Measurements from ENCODE around the gene PRKX.
"Not testable (repeated sequence)": the region's sequence is repeated elsewhere in the genome, so short reads cannot be mapped to it uniquely, and the experiment has no call there.

PRKX gene

GRCh38 chrX:3697701-3698279 lies 15.7 kb downstream of the PRKX start:
- no peak overlapping the region for H3K4me3 ChIP-seq (ENCODE audit: low read depth, low read length)
- TF ChIP-seq, protein P1, sequence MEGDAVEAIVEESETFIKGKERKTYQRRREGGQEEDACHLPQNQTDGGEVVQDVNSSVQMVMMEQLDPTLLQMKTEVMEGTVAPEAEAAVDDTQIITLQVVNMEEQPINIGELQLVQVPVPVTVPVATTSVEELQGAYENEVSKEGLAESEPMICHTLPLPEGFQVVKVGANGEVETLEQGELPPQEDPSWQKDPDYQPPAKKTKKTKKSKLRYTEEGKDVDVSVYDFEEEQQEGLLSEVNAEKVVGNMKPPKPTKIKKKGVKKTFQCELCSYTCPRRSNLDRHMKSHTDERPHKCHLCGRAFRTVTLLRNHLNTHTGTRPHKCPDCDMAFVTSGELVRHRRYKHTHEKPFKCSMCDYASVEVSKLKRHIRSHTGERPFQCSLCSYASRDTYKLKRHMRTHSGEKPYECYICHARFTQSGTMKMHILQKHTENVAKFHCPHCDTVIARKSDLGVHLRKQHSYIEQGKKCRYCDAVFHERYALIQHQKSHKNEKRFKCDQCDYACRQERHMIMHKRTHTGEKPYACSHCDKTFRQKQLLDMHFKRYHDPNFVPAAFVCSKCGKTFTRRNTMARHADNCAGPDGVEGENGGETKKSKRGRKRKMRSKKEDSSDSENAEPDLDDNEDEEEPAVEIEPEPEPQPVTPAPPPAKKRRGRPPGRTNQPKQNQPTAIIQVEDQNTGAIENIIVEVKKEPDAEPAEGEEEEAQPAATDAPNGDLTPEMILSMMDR (IDR thresholded peaks at IDR 0.05; ENCODE audit: borderline replicate concordance, insufficient read depth, low read depth, low read length): no peak

DNA sequence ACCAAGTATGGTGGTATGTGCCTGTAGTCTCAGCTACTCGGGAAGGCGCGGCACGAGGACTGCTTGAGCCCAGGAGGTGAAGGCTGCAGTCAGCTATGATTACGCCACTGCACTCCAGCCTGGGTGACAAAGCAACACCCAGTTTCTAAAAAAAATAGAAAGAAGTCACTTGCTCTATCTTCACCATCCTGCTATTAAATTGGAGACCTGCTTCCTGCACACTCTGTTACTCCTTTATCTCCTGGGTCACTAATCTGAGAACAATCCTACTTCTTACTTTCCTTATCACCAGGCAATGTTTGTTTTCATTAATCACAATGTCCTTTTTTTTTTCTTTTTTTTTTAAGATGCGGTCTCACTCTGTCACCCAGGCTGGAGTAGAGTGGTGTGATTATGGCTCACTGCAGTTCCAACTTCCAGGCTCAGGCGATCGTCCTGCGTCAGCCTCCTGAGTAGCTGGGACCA lies 16.2 kb downstream of the PRKX start:
- no peak overlapping the region for H3K4me3 ChIP-seq (ENCODE audit: low read depth, low read length)
- TF ChIP-seq, protein P1 (IDR thresholded peaks at IDR 0.05; ENCODE audit: borderline replicate concordance, insufficient read depth, low read depth, low read length): no peak

DNA sequence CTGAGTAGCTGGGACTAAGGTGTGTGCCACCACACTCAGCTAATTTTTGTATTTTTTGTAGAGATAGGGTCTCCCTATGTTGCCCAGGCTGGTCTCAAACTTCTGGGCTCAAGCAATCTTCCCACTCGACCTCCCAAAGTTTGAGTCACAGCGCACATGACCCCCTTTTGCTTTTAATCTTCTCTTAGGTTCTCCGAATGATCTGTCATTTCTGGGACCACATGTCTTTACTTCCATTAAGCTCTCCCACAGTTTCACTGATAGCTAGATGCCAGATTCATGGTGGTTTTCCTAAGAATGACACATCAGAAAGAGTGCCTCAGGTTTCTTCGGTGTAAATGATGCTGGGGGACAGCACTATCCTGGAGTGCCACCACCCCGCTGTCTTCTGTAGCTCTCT lies 17.9 kb downstream of the PRKX start:
- TF ChIP-seq, protein P1 (IDR thresholded peaks at IDR 0.05; ENCODE audit: borderline replicate concordance, insufficient read depth, low read depth, low read length): no peak
- H3K4me3 ChIP-seq (ENCODE audit: low read depth, low read length): no peak overlapping the region

- H3K4me3 ChIP-seq (ENCODE audit: low read depth, low read length): no peak overlapping the region
- TF ChIP-seq, protein P1 (IDR thresholded peaks at IDR 0.05; ENCODE audit: borderline replicate concordance, insufficient read depth, low read depth, low read length): no peak
Measured at GRCh38 chrX:3690140-3690539, 23.3 kb downstream of the PRKX start.

DNA sequence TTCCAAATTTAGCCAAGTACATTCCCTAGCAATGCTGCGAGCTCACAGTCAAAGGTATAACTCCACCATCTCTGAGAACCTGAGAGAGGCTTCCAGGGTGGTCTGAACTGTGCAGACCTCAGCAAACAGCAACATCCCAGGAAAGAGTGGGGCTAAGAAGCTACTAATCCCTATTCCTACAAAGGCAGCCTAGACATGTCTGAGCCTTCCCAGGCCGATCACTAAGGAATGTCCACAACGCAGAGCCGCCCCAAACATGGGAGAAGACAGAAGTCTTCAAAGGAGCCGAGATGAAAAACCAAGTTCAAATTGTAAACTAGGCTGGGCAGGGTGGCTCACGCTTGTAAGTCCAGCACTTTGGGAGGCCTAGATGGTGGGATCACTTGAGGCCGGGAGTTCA lies 30.2 kb downstream of the PRKX start:
- not testable (repeated sequence) for H3K4me3 ChIP-seq (ENCODE audit: low read depth, low read length)

GRCh38 chrX:3680459-3680858 lies 33.0 kb downstream of the PRKX start:
- TF ChIP-seq, protein P1 (IDR thresholded peaks at IDR 0.05; ENCODE audit: borderline replicate concordance, insufficient read depth, low read depth, low read length): no peak

DNA sequence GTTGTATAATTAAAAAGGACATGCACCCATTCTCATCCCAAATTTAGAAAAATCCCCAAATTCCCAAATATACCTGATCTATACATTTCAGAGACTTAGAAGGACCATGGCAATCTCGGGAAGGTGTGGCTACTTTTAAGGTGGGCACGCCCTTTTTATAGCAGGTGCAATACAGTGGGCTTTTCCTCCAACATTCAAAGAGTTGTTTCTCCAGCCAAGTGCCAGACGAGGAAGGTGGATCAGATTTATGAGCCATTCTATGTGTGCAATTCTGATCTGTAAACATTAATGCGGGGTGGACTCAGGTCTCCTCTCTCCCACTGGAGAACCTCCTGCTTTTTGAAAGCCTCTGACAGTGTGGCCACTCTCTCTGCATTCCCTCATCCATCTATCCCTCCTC lies 33.8 kb downstream of the PRKX start:
- TF ChIP-seq, protein P1 (IDR thresholded peaks at IDR 0.05; ENCODE audit: borderline replicate concordance, insufficient read depth, low read depth, low read length): no peak
- H3K4me3 ChIP-seq (ENCODE audit: low read depth, low read length): no peak overlapping the region

More at GRCh38 chrX:3680459-3680858, 33.0 kb downstream of the PRKX start:
- H3K4me3 ChIP-seq (ENCODE audit: low read depth, low read length): no peak overlapping the region

All from GM12875 (cell line).